AG09309 (cell line): ENCODE data around the gene MALSU1.

Experiments
- DNase-seq: peaks from one replicate; pipeline ENCODE4 v3.0.0-alpha.2; 2010; ENCODE audit warnings: low read depth
- H3K4me3 ChIP-seq: 2 replicates; pipeline ENCODE4 v1.5.1; 2011; ENCODE audit warnings: mild to moderate bottlenecking, low read depth, low read length, moderate library complexity; ENCODE audit not compliant: control insufficient read depth
- TF ChIP-seq, protein P1 (sequence below): IDR thresholded peaks from 2 replicates; pipeline ENCODE4 v1.5.1; 2011; ENCODE audit warnings: mild to moderate bottlenecking, low read depth, low read length, inconsistent platforms; ENCODE audit not compliant: insufficient read depth, control insufficient read depth; ENCODE audit errors: missing control alignments

Gene MALSU1

DNA sequence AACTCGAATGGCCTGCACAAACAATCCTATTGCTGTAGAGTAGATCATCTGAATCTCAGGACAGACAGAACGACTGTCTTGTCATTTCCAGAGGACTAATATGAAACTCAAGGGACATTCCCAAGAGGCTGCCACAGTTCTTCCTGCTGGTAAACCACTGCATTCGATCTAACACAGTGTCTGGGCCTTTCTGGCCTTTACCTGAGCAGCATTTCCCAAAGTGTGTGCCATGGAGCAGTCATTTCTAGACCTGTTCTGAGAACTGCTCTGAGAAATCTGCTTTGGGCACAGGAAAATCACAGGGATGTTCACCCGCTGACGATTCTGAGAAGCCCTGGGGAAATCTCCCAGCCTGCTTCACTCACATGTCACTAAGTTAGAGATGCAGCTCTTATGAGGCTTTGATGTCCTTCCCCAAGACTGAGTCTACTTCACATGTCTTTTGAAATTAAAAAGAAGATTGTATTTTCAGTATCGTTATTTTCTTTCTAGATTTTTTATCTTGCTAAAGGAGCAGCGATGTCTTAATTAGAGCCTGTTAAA lies 34.2 kb upstream of the MALSU1 start:
- no peak overlapping the region for H3K4me3 ChIP-seq
- no peak for DNase-seq
- TF ChIP-seq, protein P1, sequence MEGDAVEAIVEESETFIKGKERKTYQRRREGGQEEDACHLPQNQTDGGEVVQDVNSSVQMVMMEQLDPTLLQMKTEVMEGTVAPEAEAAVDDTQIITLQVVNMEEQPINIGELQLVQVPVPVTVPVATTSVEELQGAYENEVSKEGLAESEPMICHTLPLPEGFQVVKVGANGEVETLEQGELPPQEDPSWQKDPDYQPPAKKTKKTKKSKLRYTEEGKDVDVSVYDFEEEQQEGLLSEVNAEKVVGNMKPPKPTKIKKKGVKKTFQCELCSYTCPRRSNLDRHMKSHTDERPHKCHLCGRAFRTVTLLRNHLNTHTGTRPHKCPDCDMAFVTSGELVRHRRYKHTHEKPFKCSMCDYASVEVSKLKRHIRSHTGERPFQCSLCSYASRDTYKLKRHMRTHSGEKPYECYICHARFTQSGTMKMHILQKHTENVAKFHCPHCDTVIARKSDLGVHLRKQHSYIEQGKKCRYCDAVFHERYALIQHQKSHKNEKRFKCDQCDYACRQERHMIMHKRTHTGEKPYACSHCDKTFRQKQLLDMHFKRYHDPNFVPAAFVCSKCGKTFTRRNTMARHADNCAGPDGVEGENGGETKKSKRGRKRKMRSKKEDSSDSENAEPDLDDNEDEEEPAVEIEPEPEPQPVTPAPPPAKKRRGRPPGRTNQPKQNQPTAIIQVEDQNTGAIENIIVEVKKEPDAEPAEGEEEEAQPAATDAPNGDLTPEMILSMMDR: no peak

DNA sequence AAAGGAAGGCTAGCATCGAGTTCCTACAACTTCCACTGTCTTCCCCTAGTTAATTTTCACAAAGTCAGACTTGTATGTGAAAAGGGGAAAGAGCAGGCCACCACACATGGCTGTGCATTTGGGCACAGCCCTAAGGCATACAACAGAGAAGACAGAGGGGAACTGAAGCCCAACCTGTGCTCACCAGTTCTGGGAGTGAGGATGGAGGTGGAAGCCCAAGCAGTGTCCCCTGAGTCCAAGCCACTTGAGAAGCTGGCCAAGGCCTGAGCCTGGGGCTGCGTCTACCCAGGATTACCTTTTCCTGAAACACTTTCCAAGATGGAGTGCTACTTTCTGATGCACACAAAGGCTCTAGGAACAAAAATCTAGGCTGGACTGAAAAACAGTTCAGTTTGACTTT lies 32.2 kb upstream of the MALSU1 start:
- H3K4me3 ChIP-seq: no peak overlapping the region
- DNase-seq: no peak
- TF ChIP-seq, protein P1: no peak

DNA sequence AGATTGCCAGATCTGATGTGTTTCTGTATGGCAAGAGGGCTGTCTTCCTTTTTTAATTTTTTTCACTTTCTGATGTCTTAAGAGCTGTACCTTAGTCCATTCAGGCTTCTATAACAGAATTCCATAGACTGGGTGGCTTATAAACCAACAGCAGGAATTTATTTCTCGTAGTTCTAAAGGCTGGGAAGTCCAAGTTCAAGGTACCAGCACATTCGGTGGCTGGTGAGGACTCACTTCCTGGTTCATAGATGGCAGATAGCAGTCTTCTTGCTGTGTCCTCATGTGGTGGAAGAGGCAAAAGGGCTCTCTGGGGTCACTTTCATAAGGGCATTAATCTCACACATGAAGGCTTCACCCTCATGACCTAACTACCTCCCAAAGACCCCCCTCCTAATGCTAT lies 31.8 kb upstream of the MALSU1 start:
- TF ChIP-seq, protein P1: no peak
- no peak for DNase-seq
- no peak overlapping the region for H3K4me3 ChIP-seq

DNA sequence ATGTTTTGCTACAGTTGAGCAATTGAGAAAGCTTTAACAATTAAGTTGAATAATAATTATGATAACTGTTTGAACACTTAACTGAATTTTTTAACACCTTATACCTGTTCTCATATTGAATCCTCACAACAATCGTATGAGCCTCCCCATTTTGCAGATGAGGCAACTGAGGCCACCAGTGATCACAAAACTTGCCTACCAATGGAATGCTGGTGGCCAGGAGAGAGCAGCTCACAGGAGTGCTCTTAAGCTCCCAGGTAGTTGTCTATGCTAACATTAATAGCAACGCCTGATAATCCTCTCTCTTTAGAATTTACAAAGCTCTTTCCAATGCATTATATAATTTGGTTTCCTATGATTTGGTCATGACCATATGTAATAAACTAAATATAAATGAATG lies 31.0 kb upstream of the MALSU1 start:
- TF ChIP-seq, protein P1: no peak
- DNase-seq: no peak
- H3K4me3 ChIP-seq: no peak overlapping the region

DNA sequence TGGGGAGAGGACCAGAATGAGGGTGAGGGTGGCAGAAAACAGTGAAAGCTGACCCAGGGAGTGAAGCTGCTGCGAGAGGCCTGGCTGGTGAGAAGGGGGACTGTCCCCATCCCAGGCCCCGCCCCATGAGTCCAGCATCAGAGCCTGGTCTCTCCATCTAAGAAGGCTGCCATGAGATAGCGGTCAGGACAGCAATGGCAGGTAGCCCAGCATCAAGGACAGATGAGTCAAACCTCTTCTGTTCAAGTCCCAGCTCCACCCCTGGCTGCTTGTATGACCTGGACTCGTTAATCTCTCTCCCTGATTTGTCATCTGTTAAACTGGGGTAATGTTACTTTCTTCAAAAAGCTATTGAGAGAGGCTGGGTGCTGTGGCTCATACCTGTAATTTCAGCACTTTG lies 30.4 kb upstream of the MALSU1 start:
- no peak overlapping the region for H3K4me3 ChIP-seq
- DNase-seq: no peak

DNA sequence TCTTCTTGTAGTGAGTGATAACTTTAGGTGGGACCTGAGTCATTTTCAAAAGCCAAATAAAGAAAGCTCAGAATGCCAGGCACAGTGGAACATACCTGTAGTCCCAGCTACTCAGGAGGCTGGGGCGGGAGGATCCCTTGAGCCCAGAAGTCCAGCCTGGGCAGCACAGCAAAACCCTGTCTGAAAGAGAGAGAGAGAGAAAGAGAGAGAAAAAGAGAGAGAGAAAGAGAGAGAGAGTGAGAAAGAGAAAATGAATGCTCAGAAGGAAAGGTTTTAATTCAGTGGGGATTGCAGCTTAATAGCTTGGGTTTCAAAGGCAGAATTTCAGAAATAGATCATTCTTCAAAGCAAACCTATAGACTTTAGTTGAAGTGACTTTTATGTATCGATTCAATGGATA lies 26.9 kb upstream of the MALSU1 start:
- TF ChIP-seq, protein P1: no peak
- DNase-seq: no peak
- H3K4me3 ChIP-seq: no peak overlapping the region

More for the DNA sequence above, 30.4 kb upstream of the MALSU1 start:
- TF ChIP-seq, protein P1: no peak

DNA sequence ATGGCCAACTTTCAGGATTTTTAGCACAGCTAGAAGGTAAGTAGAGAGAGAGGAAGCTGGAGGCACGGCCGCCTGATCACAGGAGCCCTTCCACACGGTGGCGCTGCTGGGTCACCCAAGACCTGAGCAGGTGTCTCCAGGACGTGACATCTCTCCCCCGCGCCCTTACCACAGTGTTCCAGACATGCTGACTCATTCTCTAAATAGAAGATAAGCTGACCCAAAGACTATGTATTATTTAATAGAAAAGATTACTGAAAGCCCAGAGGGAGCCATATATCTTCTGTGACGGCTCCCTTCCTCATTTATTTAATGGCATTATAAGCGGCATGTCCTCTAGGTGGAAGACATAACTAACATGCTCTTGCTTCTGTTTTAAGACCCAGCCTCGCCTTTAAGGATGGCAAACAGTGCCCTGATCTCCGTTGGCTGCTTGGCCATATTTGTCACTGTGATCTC lies 26.0 kb upstream of the MALSU1 start:
- DNase-seq: no peak
- TF ChIP-seq, protein P1: peak; percentile 82
- H3K4me3 ChIP-seq: no peak overlapping the region
